CD14-positive monocyte (primary cell): Measurements from ENCODE around the gene CA6. TPM values are rescaled to one million over a fixed set of nuclear protein-coding genes. Genes with fewer than 3 reads are reported as not detected.
"Not testable (repeated sequence)": the region's sequence is repeated elsewhere in the genome, so short reads cannot be mapped to it uniquely, and the experiment has no call there.

Experiments used
- DNase-seq, 3 donors: peaks; one replicate each; pipeline ENCODE4 v3.0.0-alpha.2; 2011 to 2022
- H2AFZ ChIP-seq: 2 replicates; pipeline ENCODE4 v1.6.0; 2012; ENCODE audit warnings: mild to moderate bottlenecking, low read depth, low read length, inconsistent platforms; ENCODE audit not compliant: insufficient read depth, poor library complexity, severe bottlenecking
- H3K27ac ChIP-seq, 2 donors: 1 replicate in 1 of 2; 2 replicates in 1 of 2; pipeline ENCODE4 v1.5.1; 2012 to 2013; ENCODE audit warnings: low read length in 2 of 2, control low read depth in 1 of 2, inconsistent platforms in 1 of 2, low read depth in 1 of 2, mild to moderate bottlenecking in 1 of 2
- H3K27me3 ChIP-seq, 2 donors: one replicate each; pipeline versions ENCODE4 v1.6.0 to v1.6.1; 2011 to 2013; ENCODE audit warnings: low read length in 2 of 2; ENCODE audit not compliant: control insufficient read depth in 2 of 2, insufficient read depth in 2 of 2
- H3K36me3 ChIP-seq, 2 donors: replicated peaks in 1 of 2; 1 replicate in 1 of 2; 2 replicates in 1 of 2; pipeline versions ENCODE4 v1.5.1 to v1.6.1; 2012 to 2013; ENCODE audit warnings: low read length in 2 of 2, control low read depth in 1 of 2, inconsistent platforms in 1 of 2, mild to moderate bottlenecking in 1 of 2; ENCODE audit not compliant: insufficient read depth in 2 of 2, control insufficient read depth in 1 of 2
- H3K4me1 ChIP-seq, 2 donors: 1 replicate in 1 of 2; 2 replicates in 1 of 2; pipeline versions ENCODE4 v1.5.1 to v1.6.1; 2012 to 2013; ENCODE audit warnings: low read length in 2 of 2, control low read depth in 1 of 2, inconsistent platforms in 1 of 2, mild to moderate bottlenecking in 1 of 2, moderate library complexity in 1 of 2; ENCODE audit not compliant: insufficient read depth in 2 of 2, control insufficient read depth in 1 of 2
- H3K4me2 ChIP-seq: replicated peaks from 2 replicates; pipeline ENCODE3; 2012; ENCODE audit warnings: low read length, moderate library complexity, mild to moderate bottlenecking; ENCODE audit not compliant: poor library complexity, severe bottlenecking; ENCODE audit errors: extremely low read depth
- H3K4me3 ChIP-seq, 3 experiments: fragments of 200-600 bp in 1 of 3; sonication (generic) in 1 of 3; replicated peaks in 1 of 3; 1 replicate in 2 of 3; 2 replicates in 1 of 3; pipeline ENCODE4 v1.5.1; 2011 to 2013; ENCODE audit warnings: low read length in 3 of 3, mild to moderate bottlenecking in 3 of 3, control low read depth in 2 of 3, low read depth in 2 of 3, inconsistent platforms in 1 of 3, moderate library complexity in 1 of 3
- H3K79me2 ChIP-seq: 2 replicates; pipeline ENCODE4 v1.6.0; 2012; ENCODE audit warnings: mild to moderate bottlenecking, control low read depth, inconsistent platforms, low read length, moderate library complexity; ENCODE audit not compliant: insufficient read depth
- H3K9ac ChIP-seq: 2 replicates; pipeline ENCODE4 v1.6.0; 2017; ENCODE audit warnings: low read length, mild to moderate bottlenecking; ENCODE audit not compliant: insufficient read depth, poor library complexity, severe bottlenecking
- H3K9me3 ChIP-seq, 2 donors: replicated peaks in 1 of 2; 1 replicate in 1 of 2; 2 replicates in 1 of 2; pipeline versions ENCODE4 v1.5.1 to v1.6.1; 2012 to 2013; ENCODE audit warnings: low read length in 2 of 2, control low read depth in 1 of 2; ENCODE audit not compliant: control insufficient read depth in 1 of 2, insufficient read depth in 1 of 2
- H4K20me1 ChIP-seq: 2 replicates; pipeline ENCODE4 v1.6.0; 2012; ENCODE audit warnings: mild to moderate bottlenecking, low read length, control low read depth, moderate library complexity; ENCODE audit not compliant: insufficient read depth
- H3K27ac Mint-ChIP-seq, 7 donors: one replicate each; pipeline ENCODE4 v1.8.0; 2020; ENCODE audit warnings: mild to moderate bottlenecking in 7 of 7, mixed read lengths in 7 of 7, moderate library complexity in 6 of 7, inconsistent platforms in 2 of 7
- H3K27me3 Mint-ChIP-seq, 3 donors: one replicate each; pipeline ENCODE4 v1.8.0; 2021 to 2022; ENCODE audit warnings: low read depth in 3 of 3, mild to moderate bottlenecking in 3 of 3, mixed read lengths in 3 of 3, moderate library complexity in 3 of 3, inconsistent platforms in 1 of 3
- H3K36me3 Mint-ChIP-seq, 2 donors: one replicate each; pipeline ENCODE4 v1.8.0; 2020; ENCODE audit warnings: mixed read lengths in 2 of 2, inconsistent platforms in 1 of 2, mild to moderate bottlenecking in 1 of 2
- H3K4me1 Mint-ChIP-seq: one replicate; pipeline ENCODE4 v1.8.0; 2020; ENCODE audit warnings: mild to moderate bottlenecking, mixed read lengths
- H3K4me3 Mint-ChIP-seq, 2 donors: one replicate each; pipeline ENCODE4 v1.8.0; 2020; ENCODE audit warnings: mild to moderate bottlenecking in 2 of 2, mixed read lengths in 2 of 2, moderate library complexity in 1 of 2
- H3K9me3 Mint-ChIP-seq, 7 donors: one replicate each; pipeline ENCODE4 v1.8.0; 2020 to 2022; ENCODE audit warnings: mixed read lengths in 7 of 7, mild to moderate bottlenecking in 6 of 7, moderate library complexity in 6 of 7, inconsistent platforms in 2 of 7
- CTCF ChIP-seq: fragments of 200-600 bp; IDR thresholded peaks from one replicate; pipeline ENCODE4 v1.8.0; 2022; ENCODE audit warnings: antibody characterized with exemption, mild to moderate bottlenecking
- WGBS: methylation state at CpG from one replicate; pipeline ENCODE4 v1.1.5; 2013; ENCODE audit warnings: missing lambda C conversion rate; ENCODE audit not compliant: insufficient coverage; 5-methylcytosine and 5-hydroxymethylcytosine counted together
- intact Hi-C, 2 donors: fragments of 100-400 bp; cut with micrococcal nuclease; formaldehyde crosslinking; loops; one replicate each; pipeline versions ENCODE4 v1.15.0 to v1.15.1; 2023
- polyA minus RNA-seq: library from RNA; depleted of rRNA, polyadenylated mRNA; stranded (reverse); fragments of >200 nt; gene quantifications from 2 replicates; pipeline ENCODE4 v1.2.3, GENCODE V29; 2012
- polyA plus RNA-seq, 3 donors: library from polyadenylated mRNA; depleted of rRNA in 1 of 3; unstranded in 2 of 3; stranded (reverse) in 1 of 3; fragments of 300-500 nt in 2 of 3; fragments of >200 nt in 1 of 3; fragmentation: Illumina TruSeq in 2 of 3; gene quantifications; 1 replicate in 2 of 3; 2 replicates in 1 of 3; pipeline ENCODE4 v1.2.3, GENCODE V29; 2012 to 2021
- total RNA-seq, 12 experiments: library from RNA in 1 of 12; stranded (reverse) in 1 of 12; fragments of 120-200 nt in 1 of 12; gene quantifications; one replicate each; pipeline ENCODE4 v1.2.4 and lab custom pipeline; 2013 to 2026; ENCODE audit warnings: mixed read lengths in 6 of 12, inconsistent platforms in 1 of 12

Gene CA6
- not detected for total RNA-seq (2013)
- polyA plus RNA-seq, result not detected
- polyA minus RNA-seq, result not detected in 2 replicates
- 0 to 0.69 (median 0.03) reads per million in 11 experiments for total RNA-seq (lab: John Stamatoyannopoulos, UW)

- Histone ChIP-seq H4K20me1 (no peaks in the 10 kb centered on the region), H3K4me1 (peaks cover 12 to 25% of the 10 kb centered on the region in 2 donors), H3K27ac (no peak within 1 kb of the TSS), H2AFZ (peak within 1 kb of the TSS; percentile 91), H3K4me3 (no peak within 1 kb of the TSS), H3K27me3 (no peaks in the 10 kb centered on the region), H3K9ac (no peak within 1 kb of the TSS), H3K36me3 (no peaks in the 10 kb centered on the region), H3K79me2 (no peaks in the 10 kb centered on the region), H3K9me3 (no peaks in the 10 kb centered on the region), H3K4me2 (no peak within 1 kb of the TSS)
- DNase-seq, result no peak
- Mint-ChIP-seq H3K9me3 (peaks cover 0 to 3% (median 0%) of the 10 kb centered on the region in 7 donors), H3K36me3 (no peaks in the 10 kb centered on the region), H3K4me3 (no peak within 1 kb of the TSS), H3K27ac (no peak within 1 kb of the TSS), H3K27me3 (peaks cover under 1 to 12% (median 2%) of the 10 kb centered on the region in 3 donors), H3K4me1 (peaks cover 26% of the 10 kb centered on the region)
- TF ChIP-seq CTCF, result no peak
- intact Hi-C loops, result no loop called here
- 92% methylated on average over 6 of the region's 8 CpGs for WGBS
These were observed at the start of gene CA6 for GRCh38 chr1:8945568-8945967. CA6 (plus strand) TSS chr1:8945868; CDS start chr1:8945887, 19 bp downstream.

GRCh38 chr1:8896775-8897174 lies 48.9 kb upstream of the CA6 start:
- H3K36me3 Mint-ChIP-seq, result not testable (repeated sequence)

GRCh38 chr1:8897505-8897904 lies 48.2 kb upstream of the CA6 start:
- peaks cover 12 to 17% of the 10 kb centered on the region in 2 donors for H3K4me1 ChIP-seq
- H3K27me3 Mint-ChIP-seq, H3K4me2 ChIP-seq, H3K27ac ChIP-seq, DNase-seq, H3K4me3 ChIP-seq, H4K20me1 ChIP-seq, H3K9ac ChIP-seq, H3K27me3 ChIP-seq, H2AFZ ChIP-seq, H3K36me3 Mint-ChIP-seq, H3K9me3 ChIP-seq, H3K27ac Mint-ChIP-seq, H3K36me3 ChIP-seq, H3K79me2 ChIP-seq, intact Hi-C loops, H3K4me3 Mint-ChIP-seq: not testable (repeated sequence)
- peaks cover 15% of the 10 kb centered on the region for H3K4me1 Mint-ChIP-seq
- H3K9me3 Mint-ChIP-seq, result peaks cover 9 to 10% (median 9%) of the 10 kb centered on the region in 7 donors
- no CpG with 5 or more reads among the region's 4 CpGs for WGBS

More at GRCh38 chr1:8896775-8897174, 48.9 kb upstream of the CA6 start:
- H3K4me1 Mint-ChIP-seq, result peaks cover 22% of the 10 kb centered on the region
- H3K79me2 ChIP-seq, H3K4me2 ChIP-seq, H3K4me3 ChIP-seq, H3K4me3 Mint-ChIP-seq, H3K27me3 Mint-ChIP-seq, H2AFZ ChIP-seq, DNase-seq, intact Hi-C loops, H3K27ac ChIP-seq, H4K20me1 ChIP-seq, H3K9me3 ChIP-seq, H3K36me3 ChIP-seq, H3K27me3 ChIP-seq, H3K9ac ChIP-seq, H3K27ac Mint-ChIP-seq: not testable (repeated sequence)
- peaks cover 9 to 10% (median 9%) of the 10 kb centered on the region in 7 donors for H3K9me3 Mint-ChIP-seq
- peaks cover 19 to 25% of the 10 kb centered on the region in 2 donors for H3K4me1 ChIP-seq
- WGBS, result 18% methylated on average over 3 of the region's 3 CpGs

GRCh38 chr1:8898418-8898817 lies 47.2 kb upstream of the CA6 start:
- H3K9me3 ChIP-seq, H3K27me3 Mint-ChIP-seq, H3K4me3 ChIP-seq, H3K9ac ChIP-seq, H3K27ac Mint-ChIP-seq, H4K20me1 ChIP-seq, DNase-seq, H3K27me3 ChIP-seq, H3K36me3 Mint-ChIP-seq, H3K79me2 ChIP-seq, H3K4me2 ChIP-seq, H3K36me3 ChIP-seq, H2AFZ ChIP-seq, H3K27ac ChIP-seq, intact Hi-C loops: not testable (repeated sequence)
- Mint-ChIP-seq H3K4me3 (peak overlapping the region in 1 of 2 donors; percentile 40), H3K4me1 (peaks cover 13% of the 10 kb centered on the region), H3K9me3 (peaks cover 9 to 10% (median 9%) of the 10 kb centered on the region in 7 donors)
- H3K4me1 ChIP-seq, result peaks cover 9 to 14% of the 10 kb centered on the region in 2 donors
- WGBS, result 50% methylated on average over 2 of the region's 5 CpGs
